GM19238 (cell line): ENCODE results near the gene MERTK.
"Not testable (repeated sequence)": the region's sequence is repeated elsewhere in the genome, so short reads cannot be mapped to it uniquely, and the experiment has no call there.

Experiments
- DNase-seq: peaks from one replicate; pipeline ENCODE4 v3.0.0; 2011; ENCODE audit warnings: low spot score; ENCODE audit not compliant: insufficient read length

MERTK gene

GRCh38 chr2:111945444-111946293 lies 47.3 kb downstream of the MERTK start:
- no peak for DNase-seq

- DNase-seq: no peak
Observed at GRCh38 chr2:111946294-111947114, 48.1 kb downstream of the MERTK start.

- DNase-seq: no peak
Observed at GRCh38 chr2:111947219-111947618, 48.8 kb downstream of the MERTK start.

DNA sequence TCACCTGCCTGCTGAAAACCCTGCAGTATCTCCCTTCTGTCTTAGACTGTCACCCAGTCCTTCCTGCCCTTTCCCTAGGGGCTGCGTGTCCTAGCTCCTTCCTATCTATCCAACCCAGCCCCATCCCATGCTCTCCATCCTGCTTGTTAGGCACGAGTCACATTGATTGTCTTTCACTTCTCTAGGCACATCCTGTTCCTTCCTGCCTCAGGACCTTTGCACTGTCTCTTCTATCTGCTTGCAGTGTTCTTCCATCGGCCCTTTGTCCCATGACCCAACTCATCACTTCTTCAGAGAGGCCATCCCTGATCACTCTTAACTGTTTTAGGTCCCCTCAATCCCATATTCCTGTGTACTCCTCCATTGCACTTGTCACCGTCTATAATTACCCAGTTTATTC lies 50.4 kb downstream of the MERTK start:
- DNase-seq: no peak

DNA sequence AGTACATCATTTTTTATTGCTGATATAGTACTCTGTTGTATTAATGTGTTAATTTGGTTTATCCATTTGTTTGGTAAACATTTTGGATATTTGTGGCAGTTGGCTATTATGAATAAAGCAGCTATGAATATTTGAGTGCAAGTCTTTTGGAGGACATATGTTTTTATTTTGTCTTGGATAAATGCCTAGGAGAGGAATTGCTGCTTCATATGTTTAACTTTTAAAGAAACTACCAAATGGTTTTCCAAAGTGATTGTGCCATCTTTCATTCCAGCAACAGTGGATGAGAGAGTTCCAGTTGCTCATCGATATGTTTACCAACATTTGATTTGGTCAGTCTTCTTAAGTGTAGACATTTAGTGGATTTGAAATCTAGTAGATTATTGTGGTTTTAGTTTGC lies 51.8 kb downstream of the MERTK start:
- DNase-seq: no peak

DNA sequence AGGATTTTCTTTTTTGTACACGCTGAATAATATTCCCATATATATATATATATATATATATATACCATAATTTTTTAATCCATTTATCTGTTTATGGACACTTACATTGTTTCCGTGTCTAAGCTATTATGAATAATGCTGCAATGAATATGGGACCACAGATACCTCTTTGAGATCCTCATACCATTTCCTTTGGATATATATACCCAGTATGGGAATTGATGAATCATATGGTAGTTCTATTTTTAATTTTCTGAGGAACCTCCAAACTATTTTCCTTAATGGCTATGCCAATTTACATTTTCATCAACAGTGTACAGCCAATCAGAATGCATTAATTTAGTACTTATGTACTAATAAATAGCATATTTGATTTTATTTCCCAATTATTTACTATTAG lies 53.1 kb downstream of the MERTK start:
- DNase-seq: no peak

DNA sequence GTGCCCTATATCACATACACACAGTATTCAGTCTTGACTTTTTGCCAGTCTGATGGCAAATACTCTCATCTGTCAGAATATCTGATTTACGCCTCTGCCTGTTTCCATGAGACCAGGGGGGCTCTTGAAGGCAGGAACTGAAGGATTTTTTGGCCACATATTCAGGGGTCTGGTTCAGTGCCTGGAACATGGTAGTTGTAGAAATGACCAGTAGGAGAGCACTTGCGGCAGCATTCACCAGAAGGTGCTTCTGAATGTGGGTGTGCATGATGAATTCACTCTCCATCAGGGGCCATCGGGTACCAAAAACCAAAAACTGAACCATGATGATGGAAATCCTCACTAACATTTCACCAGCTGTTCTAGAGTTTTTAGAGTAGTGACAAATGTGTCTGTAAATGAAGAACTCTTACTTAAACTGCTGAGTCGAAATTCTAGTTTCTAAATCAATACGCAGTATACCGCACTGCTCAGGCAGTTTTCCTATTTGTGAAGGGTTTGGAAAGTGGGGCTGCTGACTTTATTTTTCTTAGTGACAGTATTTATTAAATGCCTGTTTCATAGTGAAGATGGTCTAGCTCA lies 54.6 kb downstream of the MERTK start:
- no peak for DNase-seq

- no peak for DNase-seq
Observed at GRCh38 chr2:111954602-111955332, 56.4 kb downstream of the MERTK start.

DNA sequence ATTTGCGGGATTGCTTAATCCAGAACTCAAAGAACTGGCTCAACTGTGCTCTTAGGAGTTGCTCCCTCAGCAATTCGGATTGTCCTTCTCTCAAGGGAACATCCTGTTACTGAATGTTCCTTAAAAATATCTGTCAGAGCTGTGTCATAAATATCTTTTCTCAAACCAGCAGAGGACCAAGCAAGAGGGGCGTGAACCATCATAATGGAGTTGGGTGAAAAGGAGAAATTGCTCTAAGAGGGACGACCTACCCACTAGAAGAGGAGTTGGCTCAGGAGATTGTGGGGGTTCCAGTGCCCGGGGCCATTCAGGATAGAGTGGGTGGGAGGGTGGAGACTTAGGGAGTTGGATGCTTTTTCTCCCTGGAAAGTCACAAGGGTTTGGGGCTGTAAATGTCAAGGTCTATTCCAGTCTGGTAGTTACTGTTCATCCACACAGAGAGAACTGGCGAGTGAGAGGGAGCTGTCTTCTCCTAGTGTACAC lies 59.5 kb downstream of the MERTK start:
- DNase-seq: no peak

DNA sequence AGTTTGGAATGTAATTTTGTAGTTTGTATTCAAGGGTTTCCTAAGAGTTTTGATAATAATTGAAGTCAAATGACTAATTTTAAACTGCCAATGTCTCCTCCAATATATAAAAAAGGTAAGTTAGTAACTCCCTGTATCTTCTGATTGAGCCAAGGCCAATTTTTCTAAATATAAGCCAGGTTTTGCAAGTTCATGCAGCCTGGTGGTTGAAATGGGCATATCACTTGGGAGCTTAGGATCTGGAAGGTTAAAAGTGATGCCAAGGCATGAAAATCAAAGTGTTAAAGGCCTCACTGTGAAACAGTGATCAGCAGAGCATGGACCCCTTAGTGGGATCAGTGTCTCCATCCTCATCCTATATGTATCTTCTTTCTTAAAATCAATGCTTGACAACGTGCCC lies 60.5 kb downstream of the MERTK start:
- no peak for DNase-seq

GRCh38 chr2:111961663-111962062 lies 63.3 kb downstream of the MERTK start:
- DNase-seq: no peak

GRCh38 chr2:111963086-111963485 lies 64.7 kb downstream of the MERTK start:
- DNase-seq: not testable (repeated sequence)

GRCh38 chr2:111963508-111963907 lies 65.1 kb downstream of the MERTK start:
- DNase-seq: not testable (repeated sequence)

DNA sequence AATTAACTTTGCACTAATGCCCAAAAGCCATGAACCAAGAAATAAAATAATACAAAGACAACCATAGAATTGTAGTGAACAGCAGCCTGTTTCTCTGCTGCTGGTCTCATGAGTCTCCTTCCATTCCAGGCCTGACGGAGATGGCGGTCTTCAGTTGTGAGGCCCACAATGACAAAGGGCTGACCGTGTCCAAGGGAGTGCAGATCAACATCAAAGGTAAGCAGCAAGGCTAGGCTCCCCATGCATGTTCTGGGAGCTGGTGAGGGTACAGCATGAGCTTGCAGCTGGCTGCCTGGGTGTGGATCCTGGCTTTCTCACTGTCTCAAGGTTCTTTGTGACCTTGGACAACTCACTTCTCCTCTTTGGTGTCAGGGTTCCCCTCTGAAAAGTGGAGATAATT lies 66.7 kb downstream of the MERTK start:
- no peak for DNase-seq

GRCh38 chr2:111966241-111966640 lies 67.8 kb downstream of the MERTK start:
- no peak for DNase-seq

- no peak for DNase-seq
Observed at GRCh38 chr2:111967018-111967417, 68.6 kb downstream of the MERTK start.

- no peak for DNase-seq
Observed at GRCh38 chr2:111970453-111970852, 72.0 kb downstream of the MERTK start.

DNA sequence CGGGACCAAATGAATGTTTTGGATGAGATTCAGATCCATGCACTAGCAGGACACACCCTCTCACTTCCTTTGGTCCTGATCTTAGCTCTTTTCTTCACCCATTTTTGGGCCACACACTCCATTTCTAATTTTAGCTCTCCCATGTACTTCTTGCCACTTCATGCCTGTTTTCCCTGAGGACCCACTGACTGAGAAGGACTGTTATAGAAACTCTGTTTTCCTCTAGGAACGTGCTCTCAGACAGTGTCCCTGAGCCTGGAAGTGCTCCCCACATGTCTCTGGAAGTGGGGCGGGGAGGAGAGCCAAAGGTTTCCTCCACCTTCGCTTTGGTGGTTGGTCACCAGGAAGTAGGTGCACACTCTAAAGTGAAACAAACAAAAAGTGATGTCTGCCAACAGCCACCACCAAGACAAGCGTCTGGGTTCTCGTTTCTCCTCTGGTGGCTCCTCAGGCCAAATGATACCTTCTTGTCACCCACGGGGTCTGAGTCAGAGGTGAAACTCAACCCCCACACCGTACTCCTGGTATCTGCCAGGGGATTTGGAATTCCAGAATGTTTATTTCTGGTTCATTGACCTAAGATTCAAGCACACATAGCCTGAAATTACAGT lies 74.7 kb downstream of the MERTK start:
- DNase-seq: no peak

DNA sequence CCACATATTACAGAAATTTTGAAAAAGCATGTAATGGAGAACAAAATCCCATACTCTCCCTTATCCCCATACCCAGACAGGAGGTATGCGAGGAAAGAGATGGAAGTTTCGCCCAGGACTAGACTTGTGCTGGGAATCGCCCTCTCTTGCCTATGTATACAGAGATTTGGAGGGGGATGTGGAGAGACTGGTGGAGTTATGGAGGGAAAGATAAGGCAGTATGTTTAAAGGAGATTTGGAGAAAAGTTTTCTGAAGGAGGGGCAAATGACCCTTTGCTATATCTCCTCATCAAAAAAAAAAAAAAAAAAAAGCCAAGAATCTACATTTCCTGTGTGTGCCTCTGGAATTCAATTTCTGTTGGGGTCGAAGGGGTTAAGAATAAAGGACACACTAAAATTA lies 75.3 kb downstream of the MERTK start:
- DNase-seq: no peak

DNA sequence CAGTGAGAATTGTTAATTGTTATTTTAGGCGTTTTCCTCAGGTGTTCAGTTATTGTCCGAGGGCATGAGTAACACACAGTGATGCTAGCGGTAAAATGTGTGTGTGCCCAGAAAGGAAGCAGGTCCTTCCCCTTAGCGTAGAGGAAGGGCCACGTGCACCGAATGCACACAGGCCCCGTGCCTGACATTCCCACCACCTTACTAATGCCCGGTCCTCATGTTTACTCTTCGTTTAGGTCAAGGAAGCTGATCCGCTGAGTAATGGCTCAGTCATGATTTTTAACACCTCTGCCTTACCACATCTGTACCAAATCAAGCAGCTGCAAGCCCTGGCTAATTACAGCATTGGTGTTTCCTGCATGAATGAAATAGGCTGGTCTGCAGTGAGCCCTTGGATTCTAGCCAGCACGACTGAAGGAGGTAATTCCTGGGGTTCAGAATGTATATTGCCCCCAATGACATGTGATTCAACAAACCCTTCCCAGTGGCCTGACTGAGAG lies 76.7 kb downstream of the MERTK start:
- no peak for DNase-seq

GRCh38 chr2:111975819-111976218 lies 77.4 kb downstream of the MERTK start:
- DNase-seq: no peak
